IMR-90 (cell line): Measurements from ENCODE around the gene MAGI2.

Experiments used
- CEBPB ChIP-seq: IDR thresholded peaks from 2 replicates; pipeline ENCODE4 v1.6.1; 2012; ENCODE audit warnings: low read depth, low read length, improper control_type of control experiment
- CTCF ChIP-seq: conservative IDR thresholded peaks from 2 replicates; pipeline ENCODE4 v1.5.1; 2012; ENCODE audit warnings: mild to moderate bottlenecking, low read depth, low read length, improper control_type of control experiment

- TF ChIP-seq CEBPB, result no peak
- no peak for TF ChIP-seq CTCF
Measured at GRCh38 chr7:79471283-79471682, 17.8 kb upstream of the MAGI2 start.
